Nephron progenitor cell (in vitro differentiated cells): ENCODE results near the gene RASAL2.

ENCODE experiments used
- DNase-seq: peaks from one replicate; pipeline ENCODE4 v3.0.0; 2021
- H3K27ac Mint-ChIP-seq: 2 replicates; pipeline ENCODE4 v1.8.0; 2021; ENCODE audit warnings: mild to moderate bottlenecking, moderate library complexity, mixed read lengths
- H3K27me3 Mint-ChIP-seq: 2 replicates; pipeline ENCODE4 v1.8.0; 2021; ENCODE audit warnings: mild to moderate bottlenecking, low read depth, mixed read lengths; ENCODE audit not compliant: poor library complexity
- H3K36me3 Mint-ChIP-seq: 2 replicates; pipeline ENCODE4 v1.8.0; 2021; ENCODE audit warnings: low read depth, mixed read lengths
- H3K4me1 Mint-ChIP-seq: 2 replicates; pipeline ENCODE4 v1.8.0; 2021; ENCODE audit warnings: mixed read lengths
- H3K4me3 Mint-ChIP-seq: 2 replicates; pipeline ENCODE4 v1.8.0; 2021; ENCODE audit warnings: mild to moderate bottlenecking, moderate library complexity, mixed read lengths
- H3K9me3 Mint-ChIP-seq: 2 replicates; pipeline ENCODE4 v1.8.0; 2021; ENCODE audit warnings: mild to moderate bottlenecking, moderate library complexity, mixed read lengths
- TF ChIP-seq, protein P1 (sequence below): fragments of 200-600 bp; sonication (generic); IDR thresholded peaks from 2 replicates; pipeline ENCODE4 v1.5.0; 2021; ENCODE audit warnings: antibody characterized with exemption

RASAL2 gene

GRCh38 chr1:178133239-178133989 is 39.5 kb downstream of the RASAL2 start:
- no peak overlapping the region for H3K4me3 Mint-ChIP-seq
- no peaks in the 10 kb centered on the region for H3K27me3 Mint-ChIP-seq
- no peak for DNase-seq
- TF ChIP-seq, protein P1, sequence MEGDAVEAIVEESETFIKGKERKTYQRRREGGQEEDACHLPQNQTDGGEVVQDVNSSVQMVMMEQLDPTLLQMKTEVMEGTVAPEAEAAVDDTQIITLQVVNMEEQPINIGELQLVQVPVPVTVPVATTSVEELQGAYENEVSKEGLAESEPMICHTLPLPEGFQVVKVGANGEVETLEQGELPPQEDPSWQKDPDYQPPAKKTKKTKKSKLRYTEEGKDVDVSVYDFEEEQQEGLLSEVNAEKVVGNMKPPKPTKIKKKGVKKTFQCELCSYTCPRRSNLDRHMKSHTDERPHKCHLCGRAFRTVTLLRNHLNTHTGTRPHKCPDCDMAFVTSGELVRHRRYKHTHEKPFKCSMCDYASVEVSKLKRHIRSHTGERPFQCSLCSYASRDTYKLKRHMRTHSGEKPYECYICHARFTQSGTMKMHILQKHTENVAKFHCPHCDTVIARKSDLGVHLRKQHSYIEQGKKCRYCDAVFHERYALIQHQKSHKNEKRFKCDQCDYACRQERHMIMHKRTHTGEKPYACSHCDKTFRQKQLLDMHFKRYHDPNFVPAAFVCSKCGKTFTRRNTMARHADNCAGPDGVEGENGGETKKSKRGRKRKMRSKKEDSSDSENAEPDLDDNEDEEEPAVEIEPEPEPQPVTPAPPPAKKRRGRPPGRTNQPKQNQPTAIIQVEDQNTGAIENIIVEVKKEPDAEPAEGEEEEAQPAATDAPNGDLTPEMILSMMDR = no peak
- no peak overlapping the region for H3K27ac Mint-ChIP-seq
- no peaks in the 10 kb centered on the region for H3K9me3 Mint-ChIP-seq
- peaks cover 4% of the 10 kb centered on the region for H3K36me3 Mint-ChIP-seq
- H3K4me1 Mint-ChIP-seq = peaks cover 10% of the 10 kb centered on the region

- TF ChIP-seq, protein P1 = no peak
- Mint-ChIP-seq H3K4me1 (peaks cover 10% of the 10 kb centered on the region), H3K27ac (no peak overlapping the region), H3K27me3 (no peaks in the 10 kb centered on the region), H3K36me3 (peaks cover 4% of the 10 kb centered on the region), H3K9me3 (no peaks in the 10 kb centered on the region), H3K4me3 (no peak overlapping the region)
- no peak for DNase-seq
Measured at GRCh38 chr1:178134061-178134460, 40.2 kb downstream of the RASAL2 start.

DNA sequence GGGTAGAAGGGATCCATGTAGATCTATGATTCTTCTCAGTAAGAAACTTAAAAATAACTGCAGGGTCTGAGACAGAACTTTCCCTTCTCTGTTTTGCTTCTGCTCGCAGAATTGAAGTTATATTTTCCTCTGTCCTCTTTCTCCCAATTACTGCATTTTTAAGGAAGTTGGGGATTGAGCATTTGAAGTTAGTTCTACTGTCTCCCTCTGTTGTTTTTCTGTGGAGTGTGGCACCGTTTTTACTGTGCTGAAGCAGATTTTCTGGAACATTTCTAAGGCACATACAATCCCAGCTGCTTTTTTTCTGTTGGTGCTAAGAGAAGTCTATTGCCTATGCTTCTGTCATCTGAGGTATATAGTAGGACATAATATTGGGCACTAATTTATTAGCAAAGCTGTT is 43.3 kb downstream of the RASAL2 start:
- H3K27me3 Mint-ChIP-seq = no peaks in the 10 kb centered on the region
- H3K4me3 Mint-ChIP-seq = no peak overlapping the region
- TF ChIP-seq, protein P1 = no peak
- peaks cover 10% of the 10 kb centered on the region for H3K4me1 Mint-ChIP-seq
- DNase-seq = no peak
- H3K9me3 Mint-ChIP-seq = peaks cover 5% of the 10 kb centered on the region
- no peak overlapping the region for H3K27ac Mint-ChIP-seq
- peaks cover 10% of the 10 kb centered on the region for H3K36me3 Mint-ChIP-seq

GRCh38 chr1:178142806-178143205 is 48.9 kb downstream of the RASAL2 start:
- no peaks in the 10 kb centered on the region for H3K4me1 Mint-ChIP-seq
- TF ChIP-seq, protein P1 = no peak
- H3K9me3 Mint-ChIP-seq = peaks cover 5% of the 10 kb centered on the region
- no peak overlapping the region for H3K27ac Mint-ChIP-seq
- no peak for DNase-seq
- H3K4me3 Mint-ChIP-seq = no peak overlapping the region
- peaks cover 5% of the 10 kb centered on the region for H3K36me3 Mint-ChIP-seq
- no peaks in the 10 kb centered on the region for H3K27me3 Mint-ChIP-seq

GRCh38 chr1:178143730-178144690 is 50.1 kb downstream of the RASAL2 start:
- H3K4me3 Mint-ChIP-seq = no peak overlapping the region
- H3K27me3 Mint-ChIP-seq = no peaks in the 10 kb centered on the region
- H3K27ac Mint-ChIP-seq = no peak overlapping the region
- H3K9me3 Mint-ChIP-seq = peaks cover 5% of the 10 kb centered on the region
- TF ChIP-seq, protein P1 = no peak
- no peaks in the 10 kb centered on the region for H3K4me1 Mint-ChIP-seq
- no peak for DNase-seq
- peaks cover 5% of the 10 kb centered on the region for H3K36me3 Mint-ChIP-seq
